WTC11 (cell line): ENCODE measurements around the gene PHLDA2. TPM values are rescaled to one million over a fixed set of nuclear protein-coding genes. Genes with fewer than 3 reads are reported as not detected.

ENCODE experiments used
- ATAC-seq: fragments of 200-7000 bp; cut with Tn5 transposase; 2 replicates; pipeline ENCODE4 v1.10.0; 2021; ENCODE audit warnings: mild to moderate bottlenecking, moderate library complexity
- CTCF ChIA-PET: fragments of 300-600 bp; sonication (Branson Sonifier 250); formaldehyde crosslinking; loops from one replicate; lab custom pipeline; 2021; ENCODE audit warnings: antibody characterized with exemption; lab: Charles Lee
- POLR2A ChIA-PET: fragments of 350-600 bp; sonication (Branson Sonifier 250); formaldehyde crosslinking; loops from one replicate; lab custom pipeline; 2021; ENCODE audit warnings: antibody characterized with exemption; lab: Charles Lee
- DNase-seq: peaks from one replicate; pipeline ENCODE4 v3.0.0; 2021; ENCODE audit warnings: low spot score
- H3K27ac Mint-ChIP-seq: 2 replicates; pipeline ENCODE4 v1.8.0; 2021; ENCODE audit warnings: mixed read lengths
- H3K27me3 Mint-ChIP-seq: 2 replicates; pipeline ENCODE4 v1.8.0; 2021; ENCODE audit warnings: low read depth, mild to moderate bottlenecking, moderate library complexity, mixed read lengths
- H3K36me3 Mint-ChIP-seq: 2 replicates; pipeline ENCODE4 v1.8.0; 2021; ENCODE audit warnings: mixed read lengths
- H3K4me1 Mint-ChIP-seq: 2 replicates; pipeline ENCODE4 v1.8.0; 2022; ENCODE audit warnings: mixed read lengths
- H3K4me3 Mint-ChIP-seq: 2 replicates; pipeline ENCODE4 v1.8.0; 2021; ENCODE audit warnings: mild to moderate bottlenecking, moderate library complexity, mixed read lengths
- H3K9me3 Mint-ChIP-seq: 2 replicates; pipeline ENCODE4 v1.8.0; 2021; ENCODE audit warnings: mixed read lengths
- ATF1 ChIP-seq: sonication (generic); formaldehyde crosslinking; IDR thresholded peaks from 2 replicates; pipeline ENCODE4 v1.8.1; 2023; ENCODE audit warnings: mild to moderate bottlenecking, moderate library complexity, missing genetic modification reagents
- CBFB ChIP-seq: sonication (generic); formaldehyde crosslinking; IDR thresholded peaks from 2 replicates; pipeline ENCODE4 v1.8.1; 2022; ENCODE audit warnings: mild to moderate bottlenecking, low read depth, missing genetic modification reagents
- E2F4 ChIP-seq: sonication (generic); formaldehyde crosslinking; IDR thresholded peaks from 2 replicates; pipeline ENCODE4 v1.8.1; 2022; ENCODE audit warnings: low read depth, mild to moderate bottlenecking, moderate library complexity, missing genetic modification reagents, borderline replicate concordance
- ESRRA ChIP-seq: sonication (generic); formaldehyde crosslinking; IDR thresholded peaks from 2 replicates; pipeline ENCODE4 v1.8.1; 2022; ENCODE audit warnings: mild to moderate bottlenecking, missing genetic modification reagents, borderline replicate concordance
- FOXK1 ChIP-seq: sonication (generic); formaldehyde crosslinking; IDR thresholded peaks from 2 replicates; pipeline ENCODE4 v1.8.0; 2022; ENCODE audit warnings: mild to moderate bottlenecking, moderate library complexity, missing genetic modification reagents
- GABPB1 ChIP-seq: sonication (generic); formaldehyde crosslinking; IDR thresholded peaks from 2 replicates; pipeline ENCODE4 v1.8.1; 2023; ENCODE audit warnings: mild to moderate bottlenecking, missing genetic modification reagents
- IRF1 ChIP-seq: sonication (generic); formaldehyde crosslinking; IDR thresholded peaks from 2 replicates; pipeline ENCODE4 v1.8.0; 2023; ENCODE audit warnings: missing genetic modification reagents
- KAT7 ChIP-seq: sonication (generic); formaldehyde crosslinking; IDR thresholded peaks from 2 replicates; pipeline ENCODE4 v1.8.1; 2023; ENCODE audit warnings: missing genetic modification reagents, mild to moderate bottlenecking, borderline replicate concordance
- MYBL2 ChIP-seq: sonication (generic); formaldehyde crosslinking; IDR thresholded peaks from 2 replicates; pipeline ENCODE4 v1.8.1; 2023; ENCODE audit warnings: mild to moderate bottlenecking, moderate library complexity, missing genetic modification reagents
- NR1H2 ChIP-seq: sonication (generic); formaldehyde crosslinking; IDR thresholded peaks from 2 replicates; pipeline ENCODE4 v1.9.0; 2021; ENCODE audit warnings: mild to moderate bottlenecking, moderate library complexity, missing genetic modification reagents
- RORB ChIP-seq: fragments of 250-450 bp; sonication (Bioruptor Pico); IDR thresholded peaks from 2 replicates; pipeline ENCODE4 v1.9.0; 2021; ENCODE audit warnings: mild to moderate bottlenecking
- TP53 ChIP-seq: sonication (generic); formaldehyde crosslinking; IDR thresholded peaks from 2 replicates; pipeline ENCODE4 v1.8.1; 2023; ENCODE audit warnings: mild to moderate bottlenecking, missing genetic modification reagents
- USF2 ChIP-seq: sonication (generic); formaldehyde crosslinking; IDR thresholded peaks from 2 replicates; pipeline ENCODE4 v1.8.1; 2023; ENCODE audit warnings: mild to moderate bottlenecking, missing genetic modification reagents, moderate library complexity
- ZNF263 ChIP-seq: sonication (generic); formaldehyde crosslinking; IDR thresholded peaks from 2 replicates; pipeline ENCODE4 v1.8.1; 2022; ENCODE audit warnings: low read depth, mild to moderate bottlenecking, moderate library complexity, missing genetic modification reagents
- ZNF396 ChIP-seq: fragments of 250-450 bp; sonication (Bioruptor Pico); IDR thresholded peaks from 2 replicates; pipeline ENCODE4 v1.8.0; 2021; ENCODE audit warnings: mild to moderate bottlenecking, moderate library complexity, borderline replicate concordance
- total RNA-seq: library from RNA; stranded (reverse); gene quantifications from 3 replicates; pipeline ENCODE4 v1.2.3, GENCODE V29; 2021
- TF ChIP-seq, protein P1 (sequence below): sonication (generic); formaldehyde crosslinking; IDR thresholded peaks from 2 replicates; pipeline ENCODE4 v1.8.0; 2022; ENCODE audit warnings: mild to moderate bottlenecking, missing genetic modification reagents
- TF ChIP-seq, protein P2 (sequence below): sonication (generic); formaldehyde crosslinking; IDR thresholded peaks from 2 replicates; pipeline ENCODE4 v1.8.0; 2023; ENCODE audit warnings: mild to moderate bottlenecking, missing genetic modification reagents
- TF ChIP-seq, protein P3 (sequence below): sonication (generic); formaldehyde crosslinking; IDR thresholded peaks from 2 replicates; pipeline ENCODE4 v1.8.1; 2022; ENCODE audit warnings: missing genetic modification reagents, borderline replicate concordance
- TF ChIP-seq, protein P4 (sequence below): sonication (generic); formaldehyde crosslinking; IDR thresholded peaks from 2 replicates; pipeline ENCODE4 v1.8.1; 2023; ENCODE audit warnings: mild to moderate bottlenecking, missing genetic modification reagents

Gene PHLDA2
- total RNA-seq, 1 experiment from 2014 or later = 9.6 TPM

- TF ChIP-seq USF2 (CRISPR knock-in tag) = no peak
- no peak for TF ChIP-seq RORB (CRISPR knock-in tag)
- TF ChIP-seq E2F4 = no peak
- TF ChIP-seq ESRRA (CRISPR knock-in tag) = no peak
- TF ChIP-seq, protein P1, sequence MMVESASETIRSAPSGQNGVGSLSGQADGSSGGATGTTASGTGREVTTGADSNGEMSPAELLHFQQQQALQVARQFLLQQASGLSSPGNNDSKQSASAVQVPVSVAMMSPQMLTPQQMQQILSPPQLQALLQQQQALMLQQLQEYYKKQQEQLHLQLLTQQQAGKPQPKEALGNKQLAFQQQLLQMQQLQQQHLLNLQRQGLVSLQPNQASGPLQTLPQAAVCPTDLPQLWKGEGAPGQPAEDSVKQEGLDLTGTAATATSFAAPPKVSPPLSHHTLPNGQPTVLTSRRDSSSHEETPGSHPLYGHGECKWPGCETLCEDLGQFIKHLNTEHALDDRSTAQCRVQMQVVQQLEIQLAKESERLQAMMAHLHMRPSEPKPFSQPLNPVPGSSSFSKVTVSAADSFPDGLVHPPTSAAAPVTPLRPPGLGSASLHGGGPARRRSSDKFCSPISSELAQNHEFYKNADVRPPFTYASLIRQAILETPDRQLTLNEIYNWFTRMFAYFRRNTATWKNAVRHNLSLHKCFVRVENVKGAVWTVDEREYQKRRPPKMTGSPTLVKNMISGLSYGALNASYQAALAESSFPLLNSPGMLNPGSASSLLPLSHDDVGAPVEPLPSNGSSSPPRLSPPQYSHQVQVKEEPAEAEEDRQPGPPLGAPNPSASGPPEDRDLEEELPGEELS = no peak
- TF ChIP-seq IRF1 (CRISPR knock-in tag) = no peak
- no peak for TF ChIP-seq GABPB1 (CRISPR knock-in tag)
- TF ChIP-seq MYBL2 (CRISPR knock-in tag) = no peak
- TF ChIP-seq NR1H2 (CRISPR knock-in tag) = no peak
These were observed 2.8 kb upstream of the PHLDA2 start (continued) for GRCh38 chr11:2931771-2932738.

- Mint-ChIP-seq H3K9me3 (no peaks in the 10 kb centered on the region), H3K36me3 (0 out of 2 replicates have a peak, but pooled peaks cover 3% of the 10 kb centered on the region), H3K4me1 (peaks cover 7% of the 10 kb centered on the region), H3K27me3 (peaks cover 40% of the 10 kb centered on the region), H3K4me3 (no peak overlapping the region), H3K27ac (no peak overlapping the region)
- DNase-seq = no peak
- ChIA-PET CTCF (interaction anchor here (0.7 to 3.4 kb wide), 5 partner anchors 10 to 160 kb away, joined by 3 to 68 read pairs (median 16); no protein-coding TSS in a partner anchor), POLR2A (no interaction called here)
- no peak for ATAC-seq
- no peak for TF ChIP-seq FOXK1
- TF ChIP-seq ATF1 = no peak
- TF ChIP-seq, protein P2, sequence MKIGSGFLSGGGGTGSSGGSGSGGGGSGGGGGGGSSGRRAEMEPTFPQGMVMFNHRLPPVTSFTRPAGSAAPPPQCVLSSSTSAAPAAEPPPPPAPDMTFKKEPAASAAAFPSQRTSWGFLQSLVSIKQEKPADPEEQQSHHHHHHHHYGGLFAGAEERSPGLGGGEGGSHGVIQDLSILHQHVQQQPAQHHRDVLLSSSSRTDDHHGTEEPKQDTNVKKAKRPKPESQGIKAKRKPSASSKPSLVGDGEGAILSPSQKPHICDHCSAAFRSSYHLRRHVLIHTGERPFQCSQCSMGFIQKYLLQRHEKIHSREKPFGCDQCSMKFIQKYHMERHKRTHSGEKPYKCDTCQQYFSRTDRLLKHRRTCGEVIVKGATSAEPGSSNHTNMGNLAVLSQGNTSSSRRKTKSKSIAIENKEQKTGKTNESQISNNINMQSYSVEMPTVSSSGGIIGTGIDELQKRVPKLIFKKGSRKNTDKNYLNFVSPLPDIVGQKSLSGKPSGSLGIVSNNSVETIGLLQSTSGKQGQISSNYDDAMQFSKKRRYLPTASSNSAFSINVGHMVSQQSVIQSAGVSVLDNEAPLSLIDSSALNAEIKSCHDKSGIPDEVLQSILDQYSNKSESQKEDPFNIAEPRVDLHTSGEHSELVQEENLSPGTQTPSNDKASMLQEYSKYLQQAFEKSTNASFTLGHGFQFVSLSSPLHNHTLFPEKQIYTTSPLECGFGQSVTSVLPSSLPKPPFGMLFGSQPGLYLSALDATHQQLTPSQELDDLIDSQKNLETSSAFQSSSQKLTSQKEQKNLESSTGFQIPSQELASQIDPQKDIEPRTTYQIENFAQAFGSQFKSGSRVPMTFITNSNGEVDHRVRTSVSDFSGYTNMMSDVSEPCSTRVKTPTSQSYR (CRISPR knock-in tag) = no peak
- TF ChIP-seq, protein P1 = no peak
- no peak for TF ChIP-seq ESRRA (CRISPR knock-in tag)
- TF ChIP-seq ZNF396 (CRISPR knock-in tag) = no peak
- no peak for TF ChIP-seq KAT7
- TF ChIP-seq ZNF263 = no peak
- no peak for TF ChIP-seq CBFB (CRISPR knock-in tag)
- TF ChIP-seq, protein P3, sequence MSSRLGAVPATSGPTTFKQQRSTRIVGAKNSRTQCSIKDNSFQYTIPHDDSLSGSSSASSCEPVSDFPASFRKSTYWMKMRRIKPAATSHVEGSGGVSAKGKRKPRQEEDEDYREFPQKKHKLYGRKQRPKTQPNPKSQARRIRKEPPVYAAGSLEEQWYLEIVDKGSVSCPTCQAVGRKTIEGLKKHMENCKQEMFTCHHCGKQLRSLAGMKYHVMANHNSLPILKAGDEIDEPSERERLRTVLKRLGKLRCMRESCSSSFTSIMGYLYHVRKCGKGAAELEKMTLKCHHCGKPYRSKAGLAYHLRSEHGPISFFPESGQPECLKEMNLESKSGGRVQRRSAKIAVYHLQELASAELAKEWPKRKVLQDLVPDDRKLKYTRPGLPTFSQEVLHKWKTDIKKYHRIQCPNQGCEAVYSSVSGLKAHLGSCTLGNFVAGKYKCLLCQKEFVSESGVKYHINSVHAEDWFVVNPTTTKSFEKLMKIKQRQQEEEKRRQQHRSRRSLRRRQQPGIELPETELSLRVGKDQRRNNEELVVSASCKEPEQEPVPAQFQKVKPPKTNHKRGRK (CRISPR knock-in tag) = no peak
- TF ChIP-seq, protein P4, sequence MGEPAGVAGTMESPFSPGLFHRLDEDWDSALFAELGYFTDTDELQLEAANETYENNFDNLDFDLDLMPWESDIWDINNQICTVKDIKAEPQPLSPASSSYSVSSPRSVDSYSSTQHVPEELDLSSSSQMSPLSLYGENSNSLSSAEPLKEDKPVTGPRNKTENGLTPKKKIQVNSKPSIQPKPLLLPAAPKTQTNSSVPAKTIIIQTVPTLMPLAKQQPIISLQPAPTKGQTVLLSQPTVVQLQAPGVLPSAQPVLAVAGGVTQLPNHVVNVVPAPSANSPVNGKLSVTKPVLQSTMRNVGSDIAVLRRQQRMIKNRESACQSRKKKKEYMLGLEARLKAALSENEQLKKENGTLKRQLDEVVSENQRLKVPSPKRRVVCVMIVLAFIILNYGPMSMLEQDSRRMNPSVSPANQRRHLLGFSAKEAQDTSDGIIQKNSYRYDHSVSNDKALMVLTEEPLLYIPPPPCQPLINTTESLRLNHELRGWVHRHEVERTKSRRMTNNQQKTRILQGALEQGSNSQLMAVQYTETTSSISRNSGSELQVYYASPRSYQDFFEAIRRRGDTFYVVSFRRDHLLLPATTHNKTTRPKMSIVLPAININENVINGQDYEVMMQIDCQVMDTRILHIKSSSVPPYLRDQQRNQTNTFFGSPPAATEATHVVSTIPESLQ = no peak
- TF ChIP-seq TP53 (CRISPR knock-in tag) = no peak
These were observed 2.2 kb upstream of the PHLDA2 start for GRCh38 chr11:2931420-2931746.
